HepG2 (cell line): ENCODE data around the gene CTIF. TPM values are rescaled to one million over a fixed set of nuclear protein-coding genes. Genes with fewer than 3 reads are reported as not detected.

Source experiments
- CEBPG ChIP-seq: IDR thresholded peaks from 2 replicates; pipeline ENCODE4 v1.6.1; 2016
- DNMT1 ChIP-seq: sonication (generic); formaldehyde crosslinking; IDR thresholded peaks from 2 replicates; pipeline ENCODE4 v1.5.1; 2020; ENCODE audit warnings: mild to moderate bottlenecking, missing genetic modification reagents
- EHMT2 ChIP-seq: fragments of 200-600 bp; sonication (generic); IDR thresholded peaks from 2 replicates; pipeline ENCODE4 v1.7.0; 2017; ENCODE audit warnings: antibody characterized with exemption, low read depth, low read length, borderline replicate concordance
- HINFP ChIP-seq: sonication (generic); formaldehyde crosslinking; IDR thresholded peaks from 2 replicates; pipeline ENCODE4 v1.4.0; 2020; ENCODE audit warnings: low read depth, mild to moderate bottlenecking, missing genetic modification reagents
- IRF2 ChIP-seq: IDR thresholded peaks from 2 replicates; pipeline ENCODE4 v1.6.1; 2018; ENCODE audit warnings: missing genetic modification reagents, missing compliant biosample characterization
- JARID2 ChIP-seq: sonication (generic); formaldehyde crosslinking; IDR thresholded peaks from 2 replicates; pipeline ENCODE4 v1.8.1; 2023; ENCODE audit warnings: missing genetic modification reagents, inconsistent platforms; ENCODE audit not compliant: insufficient replicate concordance
- SOX13 ChIP-seq, 3 experiments: fragments of 450-650 bp in 1 of 3; sonication (generic) in 1 of 3; formaldehyde crosslinking in 1 of 3; IDR thresholded peaks in 2 of 3; conservative IDR thresholded peaks in 1 of 3; 2 replicates each; pipeline versions ENCODE4 v1.5.0 to v1.6.1; 2016 to 2020; ENCODE audit warnings: antibody characterized with exemption in 1 of 3, mild to moderate bottlenecking in 1 of 3, missing compliant biosample characterization in 1 of 3, missing genetic modification reagents in 1 of 3, moderate library complexity in 1 of 3
- TBX2 ChIP-seq: sonication (generic); formaldehyde crosslinking; IDR thresholded peaks from 2 replicates; pipeline ENCODE4 v1.5.0; 2020; ENCODE audit warnings: missing genetic modification reagents, mild to moderate bottlenecking, borderline replicate concordance
- TMF1 ChIP-seq: sonication (generic); formaldehyde crosslinking; IDR thresholded peaks from 2 replicates; pipeline ENCODE4 v1.8.1; 2022; ENCODE audit warnings: low read depth, missing genetic modification reagents
- ZNF24 ChIP-seq: fragments of 450-650 bp; IDR thresholded peaks from 2 replicates; pipeline ENCODE4 v1.6.1; 2017; ENCODE audit warnings: antibody characterized with exemption, mild to moderate bottlenecking
- ZNF530 ChIP-seq: sonication (generic); formaldehyde crosslinking; IDR thresholded peaks from 2 replicates; pipeline ENCODE4 v1.5.0; 2020; ENCODE audit warnings: low read depth, mild to moderate bottlenecking, missing genetic modification reagents
- ZSCAN29 ChIP-seq: sonication (generic); formaldehyde crosslinking; conservative IDR thresholded peaks from 2 replicates; pipeline ENCODE4 v1.4.0; 2020; ENCODE audit warnings: mild to moderate bottlenecking, missing genetic modification reagents
- ZUFSP ChIP-seq: sonication (generic); formaldehyde crosslinking; IDR thresholded peaks from 2 replicates; pipeline ENCODE4 v1.9.0; 2021; ENCODE audit warnings: missing genetic modification reagents, mild to moderate bottlenecking, borderline replicate concordance
- polyA plus RNA-seq, 8 experiments: library from polyadenylated mRNA; depleted of rRNA in 3 of 8; stranded (reverse) in 7 of 8; unstranded in 1 of 8; fragments of >200 nt; fragmentation: Illumina TruSeq in 4 of 8; extraction: Trizol in 4 of 8; gene quantifications; 2 replicates each; pipeline versions ENCODE4 v1.2.1 to v1.2.3, GENCODE V29; 2011 to 2016; ENCODE audit warnings: low read depth in 4 of 8, missing spikeins in 1 of 8, mixed read lengths in 1 of 8; ENCODE audit not compliant: insufficient read depth in 1 of 8
- total RNA-seq, 5 experiments: library from RNA; depleted of rRNA; stranded (reverse); fragments of >200 nt; fragmentation: Illumina TruSeq; extraction: Trizol; gene quantifications; 2 replicates each; pipeline ENCODE4 v1.2.3, GENCODE V29; 2016; ENCODE audit warnings: low read depth in 1 of 5
- TF ChIP-seq, protein P1 (sequence below): sonication (generic); formaldehyde crosslinking; IDR thresholded peaks from 2 replicates; pipeline ENCODE4 v1.4.0; 2020; ENCODE audit warnings: missing genetic modification reagents, borderline replicate concordance
- TF ChIP-seq, protein P2 (sequence below): sonication (generic); formaldehyde crosslinking; conservative IDR thresholded peaks from 2 replicates; pipeline ENCODE4 v1.4.0; 2020; ENCODE audit warnings: missing genetic modification reagents
- TF ChIP-seq, protein P3 (sequence below): sonication (generic); formaldehyde crosslinking; IDR thresholded peaks from 2 replicates; pipeline ENCODE4 v1.5.1; 2020; ENCODE audit warnings: missing genetic modification reagents, mild to moderate bottlenecking, borderline replicate concordance
- TF ChIP-seq, protein P4 (sequence below): sonication (generic); formaldehyde crosslinking; IDR thresholded peaks from 2 replicates; pipeline ENCODE4 v1.4.0; 2020; ENCODE audit warnings: missing genetic modification reagents, mild to moderate bottlenecking, borderline replicate concordance

CTIF gene
- total and polyA plus RNA-seq, 2 of the 13 experiments (the other 11 are each of a cell fraction or from before 2014, with no cell fraction given): 18.2 to 28.0 TPM

GRCh38 chr18:48675352-48675761 lies 136.5 kb downstream of the CTIF start (continued):
- TF ChIP-seq CEBPG (CRISPR knock-in tag) (no peak), JARID2 (peak; percentile 33), ZSCAN29 (CRISPR knock-in tag) (no peak), TBX2 (CRISPR knock-in tag) (0 out of 2 replicates have a peak, but pooled peaks have one; percentile 27), EHMT2 (no peak), SOX13 (IDR thresholded peaks at IDR 0.05) (no peak), SOX13 (CRISPR knock-in tag; conservative IDR thresholded peaks at IDR 0.05 in 1 of 2, IDR thresholded peaks at IDR 0.05 in 1 of 2) (no peak), DNMT1 (CRISPR knock-in tag) (0 out of 2 replicates have a peak, but pooled peaks have one; percentile 55), IRF2 (CRISPR knock-in tag) (0 out of 2 replicates have a peak, but pooled peaks have one; percentile 39), TMF1 (CRISPR knock-in tag) (no peak), ZNF530 (CRISPR knock-in tag) (no peak), ZUFSP (CRISPR knock-in tag) (no peak), ZNF24 (no peak), HINFP (CRISPR knock-in tag) (no peak)
- TF ChIP-seq, protein P1, sequence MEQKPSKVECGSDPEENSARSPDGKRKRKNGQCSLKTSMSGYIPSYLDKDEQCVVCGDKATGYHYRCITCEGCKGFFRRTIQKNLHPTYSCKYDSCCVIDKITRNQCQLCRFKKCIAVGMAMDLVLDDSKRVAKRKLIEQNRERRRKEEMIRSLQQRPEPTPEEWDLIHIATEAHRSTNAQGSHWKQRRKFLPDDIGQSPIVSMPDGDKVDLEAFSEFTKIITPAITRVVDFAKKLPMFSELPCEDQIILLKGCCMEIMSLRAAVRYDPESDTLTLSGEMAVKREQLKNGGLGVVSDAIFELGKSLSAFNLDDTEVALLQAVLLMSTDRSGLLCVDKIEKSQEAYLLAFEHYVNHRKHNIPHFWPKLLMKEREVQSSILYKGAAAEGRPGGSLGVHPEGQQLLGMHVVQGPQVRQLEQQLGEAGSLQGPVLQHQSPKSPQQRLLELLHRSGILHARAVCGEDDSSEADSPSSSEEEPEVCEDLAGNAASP: peak; percentile 73; the same call in 1 of the 2 replicates
- TF ChIP-seq, protein P2, sequence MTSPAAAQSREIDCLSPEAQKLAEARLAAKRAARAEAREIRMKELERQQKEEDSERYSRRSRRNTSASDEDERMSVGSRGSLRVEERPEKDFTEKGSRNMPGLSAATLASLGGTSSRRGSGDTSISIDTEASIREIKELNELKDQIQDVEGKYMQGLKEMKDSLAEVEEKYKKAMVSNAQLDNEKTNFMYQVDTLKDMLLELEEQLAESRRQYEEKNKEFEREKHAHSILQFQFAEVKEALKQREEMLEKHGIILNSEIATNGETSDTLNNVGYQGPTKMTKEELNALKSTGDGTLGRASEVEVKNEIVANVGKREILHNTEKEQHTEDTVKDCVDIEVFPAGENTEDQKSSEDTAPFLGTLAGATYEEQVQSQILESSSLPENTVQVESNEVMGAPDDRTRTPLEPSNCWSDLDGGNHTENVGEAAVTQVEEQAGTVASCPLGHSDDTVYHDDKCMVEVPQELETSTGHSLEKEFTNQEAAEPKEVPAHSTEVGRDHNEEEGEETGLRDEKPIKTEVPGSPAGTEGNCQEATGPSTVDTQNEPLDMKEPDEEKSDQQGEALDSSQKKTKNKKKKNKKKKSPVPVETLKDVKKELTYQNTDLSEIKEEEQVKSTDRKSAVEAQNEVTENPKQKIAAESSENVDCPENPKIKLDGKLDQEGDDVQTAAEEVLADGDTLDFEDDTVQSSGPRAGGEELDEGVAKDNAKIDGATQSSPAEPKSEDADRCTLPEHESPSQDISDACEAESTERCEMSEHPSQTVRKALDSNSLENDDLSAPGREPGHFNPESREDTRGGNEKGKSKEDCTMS (CRISPR knock-in tag): no peak
- TF ChIP-seq, protein P3, sequence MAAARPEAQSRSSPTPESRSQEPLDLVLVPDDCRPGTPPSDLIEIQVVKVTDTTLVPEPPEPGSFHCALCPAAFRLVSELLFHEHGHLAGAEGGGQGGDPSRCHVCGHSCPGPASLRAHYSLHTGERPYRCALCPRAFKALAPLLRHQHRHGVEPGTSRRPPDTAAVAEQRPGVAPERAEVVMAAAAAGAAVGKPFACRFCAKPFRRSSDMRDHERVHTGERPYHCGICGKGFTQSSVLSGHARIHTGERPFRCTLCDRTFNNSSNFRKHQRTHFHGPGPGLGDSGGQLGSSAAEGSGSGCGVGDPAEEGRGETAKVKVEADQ (CRISPR knock-in tag): no peak
- TF ChIP-seq, protein P4, sequence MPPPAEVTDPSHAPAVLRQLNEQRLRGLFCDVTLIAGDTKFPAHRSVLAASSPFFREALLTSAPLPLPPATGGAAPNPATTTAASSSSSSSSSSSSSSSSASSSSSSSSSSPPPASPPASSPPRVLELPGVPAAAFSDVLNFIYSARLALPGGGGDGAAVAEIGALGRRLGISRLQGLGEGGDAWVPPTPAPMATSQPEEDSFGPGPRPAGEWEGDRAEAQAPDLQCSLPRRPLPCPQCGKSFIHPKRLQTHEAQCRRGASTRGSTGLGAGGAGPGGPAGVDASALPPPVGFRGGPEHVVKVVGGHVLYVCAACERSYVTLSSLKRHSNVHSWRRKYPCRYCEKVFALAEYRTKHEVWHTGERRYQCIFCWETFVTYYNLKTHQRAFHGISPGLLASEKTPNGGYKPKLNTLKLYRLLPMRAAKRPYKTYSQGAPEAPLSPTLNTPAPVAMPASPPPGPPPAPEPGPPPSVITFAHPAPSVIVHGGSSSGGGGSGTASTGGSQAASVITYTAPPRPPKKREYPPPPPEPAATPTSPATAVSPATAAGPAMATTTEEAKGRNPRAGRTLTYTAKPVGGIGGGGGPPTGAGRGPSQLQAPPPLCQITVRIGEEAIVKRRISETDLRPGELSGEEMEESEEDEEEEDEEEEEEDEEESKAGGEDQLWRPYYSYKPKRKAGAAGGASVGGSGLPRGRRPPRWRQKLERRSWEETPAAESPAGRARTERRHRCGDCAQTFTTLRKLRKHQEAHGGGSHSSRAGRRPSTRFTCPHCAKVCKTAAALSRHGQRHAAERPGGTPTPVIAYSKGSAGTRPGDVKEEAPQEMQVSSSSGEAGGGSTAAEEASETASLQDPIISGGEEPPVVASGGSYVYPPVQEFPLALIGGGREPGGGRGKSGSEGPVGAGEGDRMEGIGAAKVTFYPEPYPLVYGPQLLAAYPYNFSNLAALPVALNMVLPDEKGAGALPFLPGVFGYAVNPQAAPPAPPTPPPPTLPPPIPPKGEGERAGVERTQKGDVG: 0 out of 2 replicates have a peak, but pooled peaks have one; percentile 59
